OCI-LY3 (cell line): ENCODE results near the gene SLC27A1.

Source experiments
- H2AFZ ChIP-seq: fragments of 200-600, 300-600 bp; shearing (Covaris generic); 2 replicates; pipeline ENCODE4 v1.6.0; 2014; ENCODE audit warnings: antibody characterized with exemption, low read depth, low read length
- H3K27ac ChIP-seq: fragments of 200-600, 300-600 bp; sonication (generic); 2 replicates; pipeline ENCODE4 v1.5.1; 2014; ENCODE audit warnings: mild to moderate bottlenecking, low read length, moderate library complexity, mixed read lengths
- H3K27me3 ChIP-seq: fragments of 200-600, 300-600 bp; sonication (generic); 2 replicates; pipeline ENCODE4 v1.6.1; 2014; ENCODE audit warnings: low read depth, low read length, mixed read lengths
- H3K36me3 ChIP-seq: fragments of 200-600, 300-600 bp; sonication (generic); replicated peaks from 2 replicates; pipeline ENCODE3; 2014; ENCODE audit warnings: low read depth, low read length, mixed read lengths
- H3K4me1 ChIP-seq: fragments of 300-600, 200-600 bp; sonication (generic); 2 replicates; pipeline ENCODE4 v1.6.1; 2014; ENCODE audit warnings: low read length, mixed read lengths
- H3K4me2 ChIP-seq: fragments of 200-600, 300-600 bp; sonication (generic); 2 replicates; pipeline ENCODE4 v1.6.1; 2014; ENCODE audit warnings: low read length, mixed read lengths
- H3K4me3 ChIP-seq: fragments of 300-600, 200-600 bp; sonication (generic); 2 replicates; pipeline ENCODE4 v1.5.1; 2014; ENCODE audit warnings: antibody characterized with exemption, mild to moderate bottlenecking, low read length, moderate library complexity
- H3K79me2 ChIP-seq: fragments of 300-600, 200-600 bp; shearing (Covaris generic); 2 replicates; pipeline ENCODE4 v1.6.1; 2014; ENCODE audit warnings: mild to moderate bottlenecking, low read length, mixed read lengths
- H3K9ac ChIP-seq: fragments of 300-600, 200-600 bp; shearing (Covaris generic); 2 replicates; pipeline ENCODE4 v1.6.0; 2014; ENCODE audit warnings: mild to moderate bottlenecking, low read length, moderate library complexity
- H3K9me3 ChIP-seq: fragments of 200-600, 300-600 bp; shearing (Covaris generic); 2 replicates; pipeline ENCODE4 v1.6.1; 2014; ENCODE audit warnings: low read length, mixed read lengths; ENCODE audit not compliant: insufficient read depth
- H4K20me1 ChIP-seq: fragments of 200-600, 300-600 bp; sonication (generic); 2 replicates; pipeline ENCODE4 v1.6.1; 2016; ENCODE audit warnings: low read length, mixed read lengths; ENCODE audit not compliant: insufficient read depth
- EZH2phosphoT487 ChIP-seq: fragments of 200-600 bp; shearing (Covaris generic); IDR thresholded peaks from 2 replicates; pipeline ENCODE4 v1.6.1; 2018; ENCODE audit warnings: antibody characterized with exemption, mixed run types, low read depth
- TF ChIP-seq, protein P1 (sequence below): fragments of 200-600, 300-600 bp; sonication (generic); IDR thresholded peaks from 2 replicates; pipeline ENCODE4 v1.5.1; 2014; ENCODE audit warnings: antibody characterized with exemption, low read length, low read depth

SLC27A1 gene

DNA sequence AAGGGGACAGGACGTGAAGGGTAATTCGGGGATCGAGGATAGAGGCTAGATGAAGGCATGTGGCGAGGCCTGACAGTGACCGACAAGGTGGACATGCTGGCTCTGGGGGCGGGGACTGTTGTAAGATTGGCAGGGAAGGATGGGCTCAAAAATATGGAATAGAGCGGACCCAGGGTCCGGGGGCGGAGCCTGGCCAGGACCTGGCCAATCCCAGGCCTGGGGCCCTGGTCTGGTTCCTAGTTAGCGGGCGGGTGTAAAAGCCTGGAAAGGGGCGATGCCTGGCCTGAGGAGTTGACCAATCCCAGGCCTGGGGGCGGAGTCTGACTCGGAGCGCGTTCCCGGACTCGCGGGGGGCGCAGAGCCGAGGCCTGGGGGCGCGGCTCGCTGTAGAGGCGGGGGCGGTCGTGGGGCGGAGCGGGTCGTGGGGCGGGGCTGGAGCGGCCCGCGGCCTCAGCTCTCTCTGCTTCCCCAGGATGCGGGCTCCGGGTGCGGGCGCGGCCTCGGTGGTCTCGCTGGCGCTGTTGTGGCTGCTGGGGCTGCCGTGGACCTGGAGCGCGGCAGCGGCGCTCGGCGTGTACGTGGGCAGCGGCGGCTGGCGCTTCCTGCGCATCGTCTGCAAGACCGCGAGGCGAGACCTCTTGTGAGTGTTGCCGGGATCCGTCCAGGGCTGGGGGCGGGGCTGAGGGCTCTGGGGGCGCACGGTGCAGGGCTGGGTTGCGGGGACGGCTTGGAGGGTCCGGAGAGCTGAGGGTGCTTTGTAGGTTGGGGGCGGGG is at the start of gene SLC27A1:
Gene SLC27A1, plus strand, starts transcription at position 457 of the 774 bp plus-strand sequence. Its CDS starts 17 bp downstream, at position 474.
- Histone ChIP-seq H4K20me1 (no peaks in the 10 kb centered on the region), H2AFZ (peak within 1 kb of the TSS; percentile 78), H3K27ac (peak within 1 kb of the TSS; percentile 47), H3K4me3 (peak within 1 kb of the TSS; percentile 78), H3K4me2 (peak within 1 kb of the TSS; percentile 78), H3K4me1 (peaks cover 22% of the 10 kb centered on the region), H3K79me2 (no peaks in the 10 kb centered on the region), H3K36me3 (no peaks in the 10 kb centered on the region), H3K9me3 (no peaks in the 10 kb centered on the region), H3K9ac (peak within 1 kb of the TSS; percentile 62), H3K27me3 (peaks cover 4% of the 10 kb centered on the region; the same call in 1 of the 2 replicates)
- TF ChIP-seq, protein P1, sequence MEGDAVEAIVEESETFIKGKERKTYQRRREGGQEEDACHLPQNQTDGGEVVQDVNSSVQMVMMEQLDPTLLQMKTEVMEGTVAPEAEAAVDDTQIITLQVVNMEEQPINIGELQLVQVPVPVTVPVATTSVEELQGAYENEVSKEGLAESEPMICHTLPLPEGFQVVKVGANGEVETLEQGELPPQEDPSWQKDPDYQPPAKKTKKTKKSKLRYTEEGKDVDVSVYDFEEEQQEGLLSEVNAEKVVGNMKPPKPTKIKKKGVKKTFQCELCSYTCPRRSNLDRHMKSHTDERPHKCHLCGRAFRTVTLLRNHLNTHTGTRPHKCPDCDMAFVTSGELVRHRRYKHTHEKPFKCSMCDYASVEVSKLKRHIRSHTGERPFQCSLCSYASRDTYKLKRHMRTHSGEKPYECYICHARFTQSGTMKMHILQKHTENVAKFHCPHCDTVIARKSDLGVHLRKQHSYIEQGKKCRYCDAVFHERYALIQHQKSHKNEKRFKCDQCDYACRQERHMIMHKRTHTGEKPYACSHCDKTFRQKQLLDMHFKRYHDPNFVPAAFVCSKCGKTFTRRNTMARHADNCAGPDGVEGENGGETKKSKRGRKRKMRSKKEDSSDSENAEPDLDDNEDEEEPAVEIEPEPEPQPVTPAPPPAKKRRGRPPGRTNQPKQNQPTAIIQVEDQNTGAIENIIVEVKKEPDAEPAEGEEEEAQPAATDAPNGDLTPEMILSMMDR, result no peak
- no peak for TF ChIP-seq EZH2phosphoT487

DNA sequence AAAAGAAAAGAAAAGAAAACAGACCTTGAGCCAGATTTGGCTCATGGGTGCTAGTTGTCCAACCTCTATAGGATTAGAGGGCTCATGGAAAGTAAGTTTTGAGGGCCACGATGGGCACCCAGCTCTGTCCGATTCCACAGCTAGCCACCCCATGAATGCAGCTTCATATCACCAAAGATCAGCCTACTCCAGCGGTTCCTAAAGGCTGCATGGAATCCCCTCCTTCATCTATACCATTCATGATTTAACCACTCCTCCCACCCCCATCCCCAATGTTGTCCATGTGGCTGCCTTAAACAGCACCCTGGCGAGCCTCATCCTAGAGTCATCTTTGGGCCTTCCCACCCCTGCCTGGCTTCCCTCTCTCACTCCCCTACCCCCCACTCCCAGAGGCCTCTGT is 48.4 kb upstream of the SLC27A1 start:
- no peak overlapping the region for H3K9ac ChIP-seq
- no peak overlapping the region for H3K4me3 ChIP-seq
- no peaks in the 10 kb centered on the region for H3K27me3 ChIP-seq
- peaks cover 12% of the 10 kb centered on the region for H3K4me1 ChIP-seq
- H3K36me3 ChIP-seq, result no peaks in the 10 kb centered on the region
- no peak overlapping the region for H3K27ac ChIP-seq
- no peak overlapping the region for H2AFZ ChIP-seq
- H3K9me3 ChIP-seq, result no peaks in the 10 kb centered on the region
- no peak overlapping the region for H3K4me2 ChIP-seq
- no peaks in the 10 kb centered on the region for H3K79me2 ChIP-seq
- TF ChIP-seq, protein P1, result no peak
- TF ChIP-seq EZH2phosphoT487, result no peak
- no peaks in the 10 kb centered on the region for H4K20me1 ChIP-seq

DNA sequence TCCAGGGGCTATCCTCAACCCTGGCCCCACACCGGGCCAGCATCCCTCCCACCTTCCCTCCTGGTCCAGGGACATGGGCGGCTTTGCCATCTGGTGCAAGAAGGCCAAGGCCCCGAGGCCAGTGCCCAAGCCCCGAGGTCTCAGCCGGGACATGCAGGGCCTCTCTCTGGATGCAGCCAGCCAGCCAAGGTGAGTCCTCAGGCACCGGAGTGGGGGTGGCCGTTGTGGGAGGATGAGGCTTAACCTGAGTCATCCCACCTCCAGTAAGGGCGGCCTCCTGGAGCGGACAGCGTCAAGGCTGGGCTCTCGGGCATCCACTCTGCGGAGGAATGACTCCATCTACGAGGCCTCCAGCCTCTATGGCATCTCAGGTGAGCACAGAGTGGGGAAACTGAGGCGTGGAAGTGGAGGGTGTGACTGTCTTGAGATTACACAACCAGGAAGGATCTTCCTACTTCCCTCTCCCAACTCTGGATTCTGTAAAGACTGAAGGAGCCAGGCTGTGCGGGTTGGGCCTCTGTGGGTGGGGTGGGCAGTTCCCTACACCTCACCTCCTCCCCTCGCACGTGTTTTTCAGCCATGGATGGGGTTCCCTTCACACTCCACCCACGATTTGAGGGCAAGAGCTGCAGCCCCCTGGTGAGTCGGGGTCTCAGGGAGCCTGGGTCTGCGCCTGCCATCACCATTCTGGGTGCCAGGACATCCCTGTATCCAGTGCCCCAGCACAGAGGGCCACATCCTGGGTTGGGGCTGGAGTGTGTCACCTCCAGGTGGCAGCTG is 46.7 kb upstream of the SLC27A1 start:
- no peaks in the 10 kb centered on the region for H3K27me3 ChIP-seq
- no peaks in the 10 kb centered on the region for H3K36me3 ChIP-seq
- H3K4me2 ChIP-seq, result no peak overlapping the region
- H4K20me1 ChIP-seq, result no peaks in the 10 kb centered on the region
- no peak overlapping the region for H3K4me3 ChIP-seq
- no peak overlapping the region for H2AFZ ChIP-seq
- H3K27ac ChIP-seq, result no peak overlapping the region
- H3K9me3 ChIP-seq, result no peaks in the 10 kb centered on the region
- H3K9ac ChIP-seq, result no peak overlapping the region
- H3K79me2 ChIP-seq, result no peaks in the 10 kb centered on the region
- TF ChIP-seq, protein P1, result no peak
- TF ChIP-seq EZH2phosphoT487, result no peak
- peaks cover 12% of the 10 kb centered on the region for H3K4me1 ChIP-seq

DNA sequence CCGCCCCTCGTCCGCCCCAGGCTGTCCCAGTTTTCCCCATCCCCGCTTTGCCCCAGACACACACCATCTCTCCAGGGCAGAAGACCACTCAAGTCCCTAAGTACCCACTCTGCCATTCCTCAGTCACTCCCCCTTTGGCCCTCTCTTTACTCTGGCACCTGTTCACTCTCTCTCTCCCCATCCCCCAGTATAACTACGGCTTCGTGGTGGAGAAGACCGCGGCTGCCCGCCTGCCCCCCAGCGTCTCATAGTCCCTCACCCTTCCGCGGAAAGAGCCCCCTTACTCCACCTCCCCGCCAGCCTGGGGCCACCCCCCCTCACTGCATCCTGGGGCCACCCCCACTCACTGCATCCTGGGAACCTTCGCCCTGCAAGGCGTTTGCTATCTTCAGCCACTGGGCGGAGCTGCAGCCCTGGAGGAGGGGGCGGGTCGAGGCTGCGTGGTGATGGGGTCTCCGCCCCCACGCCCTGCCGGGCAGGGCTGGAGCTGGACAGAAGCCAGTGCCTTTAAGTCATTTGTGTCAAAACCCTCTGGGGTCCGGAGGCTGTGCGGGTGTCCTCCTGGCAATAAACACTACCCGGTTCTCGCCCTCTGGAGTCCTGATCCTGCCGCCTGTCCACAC is 45.5 kb upstream of the SLC27A1 start:
- Histone ChIP-seq H3K4me2 (peak overlapping the region; percentile 55), H3K36me3 (no peaks in the 10 kb centered on the region), H4K20me1 (no peaks in the 10 kb centered on the region), H3K4me3 (peak overlapping the region; percentile 60), H3K27ac (no peak overlapping the region), H2AFZ (no peak overlapping the region), H3K27me3 (no peaks in the 10 kb centered on the region), H3K9me3 (no peaks in the 10 kb centered on the region), H3K79me2 (no peaks in the 10 kb centered on the region), H3K4me1 (peaks cover 7% of the 10 kb centered on the region), H3K9ac (0 out of 2 replicates have a peak overlapping the region, but pooled peaks have one; percentile 8)
- no peak for TF ChIP-seq EZH2phosphoT487
- TF ChIP-seq, protein P1, result peak; percentile 66
